Upper lobe of left lung (tissue), 4 donors: Measurements from ENCODE around the gene PYDC1.

Experiments used
- POLR2A ChIP-seq, 4 donors: fragments of 450-650 bp; IDR thresholded peaks; one replicate each; pipeline ENCODE4 v1.5.1; 2016 to 2017; ENCODE audit warnings: antibody characterized with exemption in 4 of 4, mild to moderate bottlenecking in 2 of 4
- POLR2AphosphoS5 ChIP-seq, 2 donors: sonication (generic); formaldehyde crosslinking; IDR thresholded peaks; one replicate each; pipeline ENCODE4 v1.5.1; 2017; ENCODE audit warnings: antibody characterized with exemption in 2 of 2
- TF ChIP-seq, protein P1 (sequence below), 6 experiments: fragments of 450-650 bp in 4 of 6; fragments of 200-600 bp in 2 of 6; sonication (generic) in 2 of 6; IDR thresholded peaks; one replicate each; pipeline ENCODE4 v1.5.1; 2016 to 2019; ENCODE audit warnings: antibody characterized with exemption in 6 of 6

DNA sequence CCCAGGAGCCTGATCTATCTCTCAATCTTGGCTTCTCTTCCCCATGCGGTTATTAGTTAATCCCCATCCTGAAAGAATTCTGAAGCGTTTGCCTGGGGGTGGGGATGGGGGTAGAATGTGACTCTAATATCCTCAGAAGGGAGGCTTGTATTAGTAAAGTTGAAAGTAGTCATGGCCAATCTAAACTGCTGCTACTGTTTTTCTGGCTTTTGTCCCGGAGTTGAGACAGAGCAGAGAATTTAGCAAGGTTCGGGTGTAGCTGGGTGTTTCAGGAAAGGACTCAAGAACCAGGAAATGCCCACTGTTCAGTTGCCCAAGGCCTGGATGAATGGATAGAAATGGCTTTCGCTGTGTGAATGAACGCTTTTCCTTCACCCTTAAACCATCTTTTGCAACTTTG, 25.3 kb upstream of the PYDC1 start:
- TF ChIP-seq POLR2A (IDR thresholded peaks at IDR 0.05) (no peak), POLR2AphosphoS5 (IDR thresholded peaks at IDR 0.05) (no peak)
- TF ChIP-seq, protein P1, sequence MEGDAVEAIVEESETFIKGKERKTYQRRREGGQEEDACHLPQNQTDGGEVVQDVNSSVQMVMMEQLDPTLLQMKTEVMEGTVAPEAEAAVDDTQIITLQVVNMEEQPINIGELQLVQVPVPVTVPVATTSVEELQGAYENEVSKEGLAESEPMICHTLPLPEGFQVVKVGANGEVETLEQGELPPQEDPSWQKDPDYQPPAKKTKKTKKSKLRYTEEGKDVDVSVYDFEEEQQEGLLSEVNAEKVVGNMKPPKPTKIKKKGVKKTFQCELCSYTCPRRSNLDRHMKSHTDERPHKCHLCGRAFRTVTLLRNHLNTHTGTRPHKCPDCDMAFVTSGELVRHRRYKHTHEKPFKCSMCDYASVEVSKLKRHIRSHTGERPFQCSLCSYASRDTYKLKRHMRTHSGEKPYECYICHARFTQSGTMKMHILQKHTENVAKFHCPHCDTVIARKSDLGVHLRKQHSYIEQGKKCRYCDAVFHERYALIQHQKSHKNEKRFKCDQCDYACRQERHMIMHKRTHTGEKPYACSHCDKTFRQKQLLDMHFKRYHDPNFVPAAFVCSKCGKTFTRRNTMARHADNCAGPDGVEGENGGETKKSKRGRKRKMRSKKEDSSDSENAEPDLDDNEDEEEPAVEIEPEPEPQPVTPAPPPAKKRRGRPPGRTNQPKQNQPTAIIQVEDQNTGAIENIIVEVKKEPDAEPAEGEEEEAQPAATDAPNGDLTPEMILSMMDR (IDR thresholded peaks at IDR 0.05), result no peak
